IMR-90 (cell line): ENCODE data around the gene NKX1-1. TPM values are rescaled to one million over a fixed set of nuclear protein-coding genes. Genes with fewer than 3 reads are reported as not detected.

Experiments used
- ATAC-seq: fragments of 200-7000 bp; cut with Tn5 transposase; 2 replicates; pipeline ENCODE4 v1.9.1; 2020; ENCODE audit warnings: low read depth, mild to moderate bottlenecking, moderate library complexity
- BruUV-seq: library from RNA; stranded (reverse); fragments of 400-500 nt; replicated peaks from 2 replicates; lab custom pipeline; 2021; lab: Mats Ljungman, UMichigan
- CTCF ChIA-PET: fragments of 300-600 bp; formaldehyde crosslinking; extraction: SDS; loops from one replicate; lab custom pipeline; 2021; ENCODE audit warnings: antibody characterized with exemption; lab: Yijun Ruan, JAX
- POLR2A ChIA-PET: fragments of 300-600 bp; sonication (Branson Sonifier 250); formaldehyde crosslinking; loops from one replicate; lab custom pipeline; 2022; ENCODE audit warnings: antibody characterized with exemption; ENCODE audit not compliant: unreplicated experiment; lab: Charles Lee
- DNase-seq: peaks from one replicate; pipeline ENCODE4 v3.0.0; 2013
- H2AFZ ChIP-seq: replicated peaks from 2 replicates; pipeline ENCODE3; 2013; ENCODE audit warnings: low read length, mild to moderate bottlenecking; ENCODE audit not compliant: poor library complexity
- H2AK5ac ChIP-seq: 2 replicates; pipeline ENCODE4 v1.6.1; 2013; ENCODE audit warnings: low read depth, low read length, inconsistent platforms
- H2AK9ac ChIP-seq: replicated peaks from 2 replicates; pipeline ENCODE3; 2013; ENCODE audit warnings: mild to moderate bottlenecking, low read depth, low read length, moderate library complexity; ENCODE audit not compliant: poor library complexity
- H2BK120ac ChIP-seq: 2 replicates; pipeline ENCODE4 v1.6.1; 2013; ENCODE audit warnings: low read depth, low read length, inconsistent platforms
- H2BK15ac ChIP-seq: 3 replicates; pipeline ENCODE4 v1.6.1; 2013; ENCODE audit warnings: low read depth, low read length, inconsistent platforms
- H2BK20ac ChIP-seq: 2 replicates; pipeline ENCODE4 v1.6.1; 2013; ENCODE audit warnings: low read depth, mild to moderate bottlenecking, inconsistent platforms, low read length, moderate library complexity
- H2BK5ac ChIP-seq: 2 replicates; pipeline ENCODE4 v1.6.1; 2013; ENCODE audit warnings: mild to moderate bottlenecking, low read depth, low read length, inconsistent platforms; ENCODE audit not compliant: poor library complexity, severe bottlenecking
- H3K14ac ChIP-seq: replicated peaks from 2 replicates; pipeline ENCODE4 v1.6.1; 2013; ENCODE audit warnings: low read depth, low read length, inconsistent platforms
- H3K18ac ChIP-seq: 2 replicates; pipeline ENCODE4 v1.6.1; 2013; ENCODE audit warnings: low read depth, low read length, control low read depth
- H3K23ac ChIP-seq: 2 replicates; pipeline ENCODE4 v1.6.1; 2013; ENCODE audit warnings: low read depth, low read length, inconsistent platforms
- H3K27ac ChIP-seq: 2 replicates; pipeline ENCODE4 v1.5.1; 2013; ENCODE audit warnings: mild to moderate bottlenecking, control low read depth, low read length; ENCODE audit not compliant: insufficient read depth
- H3K27me3 ChIP-seq: 2 replicates; pipeline ENCODE4 v1.6.1; 2013; ENCODE audit warnings: low read length; ENCODE audit not compliant: control insufficient read depth, insufficient read depth
- H3K36me3 ChIP-seq: 2 replicates; pipeline ENCODE4 v1.6.1; 2013; ENCODE audit warnings: low read length, mixed read lengths; ENCODE audit not compliant: control insufficient read depth, insufficient read depth
- H3K4ac ChIP-seq: 2 replicates; pipeline ENCODE4 v1.6.1; 2013; ENCODE audit warnings: low read depth, low read length, inconsistent platforms
- H3K4me1 ChIP-seq: 2 replicates; pipeline ENCODE4 v1.6.1; 2013; ENCODE audit warnings: low read length, mixed read lengths; ENCODE audit not compliant: control insufficient read depth, insufficient read depth
- H3K4me2 ChIP-seq: 2 replicates; pipeline ENCODE4 v1.6.1; 2013; ENCODE audit warnings: low read depth, mild to moderate bottlenecking, control low read depth, low read length, moderate library complexity
- H3K4me3 ChIP-seq: 2 replicates; pipeline ENCODE4 v1.5.1; 2013; ENCODE audit warnings: low read depth, mild to moderate bottlenecking, control low read depth, low read length, moderate library complexity; ENCODE audit not compliant: insufficient read depth
- H3K56ac ChIP-seq: 2 replicates; pipeline ENCODE4 v1.6.1; 2013; ENCODE audit warnings: low read length, inconsistent platforms; ENCODE audit not compliant: insufficient read depth; ENCODE audit errors: extremely low read depth
- H3K79me1 ChIP-seq, 2 experiments: 2 replicates each; pipeline ENCODE4 v1.6.1; 2013; ENCODE audit warnings: low read length in 2 of 2, inconsistent platforms in 1 of 2, low read depth in 1 of 2
- H3K9ac ChIP-seq: 2 replicates; pipeline ENCODE4 v1.6.1; 2013; ENCODE audit warnings: low read depth, low read length, control low read depth
- H3K9me1 ChIP-seq: 2 replicates; pipeline ENCODE4 v1.6.1; 2013; ENCODE audit warnings: low read length, inconsistent platforms; ENCODE audit not compliant: insufficient read depth
- H3K9me3 ChIP-seq: 2 replicates; pipeline ENCODE4 v1.6.1; 2013; ENCODE audit warnings: low read length; ENCODE audit not compliant: control insufficient read depth, insufficient read depth
- H4K20me1 ChIP-seq: 2 replicates; pipeline ENCODE4 v1.6.1; 2013; ENCODE audit warnings: low read length, inconsistent platforms; ENCODE audit not compliant: insufficient read depth
- H4K5ac ChIP-seq: 2 replicates; pipeline ENCODE4 v1.6.1; 2013; ENCODE audit warnings: mild to moderate bottlenecking, low read depth, low read length, control low read depth
- H4K8ac ChIP-seq, 2 experiments: 2 replicates each; pipeline ENCODE4 v1.6.1; 2013; ENCODE audit warnings: low read depth in 2 of 2, low read length in 2 of 2, control low read depth in 1 of 2, inconsistent platforms in 1 of 2
- H4K91ac ChIP-seq: 2 replicates; pipeline ENCODE4 v1.6.1; 2013; ENCODE audit warnings: low read depth, low read length, inconsistent platforms; ENCODE audit not compliant: insufficient read depth
- BHLHE40 ChIP-seq: fragments of 150-350 bp; IDR thresholded peaks from 2 replicates; pipeline ENCODE4 v1.6.1; 2016; ENCODE audit warnings: mild to moderate bottlenecking, low read depth, low read length
- CEBPB ChIP-seq: IDR thresholded peaks from 2 replicates; pipeline ENCODE4 v1.6.1; 2012; ENCODE audit warnings: low read depth, low read length, improper control_type of control experiment
- CTCF ChIP-seq: conservative IDR thresholded peaks from 2 replicates; pipeline ENCODE4 v1.5.1; 2012; ENCODE audit warnings: mild to moderate bottlenecking, low read depth, low read length, improper control_type of control experiment
- ELK1 ChIP-seq: fragments of 150-350 bp; IDR thresholded peaks from 2 replicates; pipeline ENCODE4 v1.6.1; 2016; ENCODE audit warnings: low read depth, mild to moderate bottlenecking, low read length, moderate library complexity, borderline replicate concordance
- FOS ChIP-seq: fragments of 150-350 bp; IDR thresholded peaks from 2 replicates; pipeline ENCODE4 v1.6.1; 2016; ENCODE audit warnings: low read depth, low read length
- MAFK ChIP-seq: IDR thresholded peaks from 2 replicates; pipeline ENCODE4 v1.6.1; 2012; ENCODE audit warnings: low read depth, low read length, improper control_type of control experiment
- MAZ ChIP-seq: IDR thresholded peaks from 2 replicates; pipeline ENCODE4 v1.6.1; 2012; ENCODE audit warnings: low read depth, mild to moderate bottlenecking, low read length, improper control_type of control experiment, moderate library complexity, borderline replicate concordance
- MXI1 ChIP-seq: IDR thresholded peaks from 2 replicates; pipeline ENCODE4 v1.6.1; 2012; ENCODE audit warnings: low read depth, mild to moderate bottlenecking, low read length, moderate library complexity, borderline replicate concordance
- NFE2L2 ChIP-seq: fragments of 150-350 bp; IDR thresholded peaks from 2 replicates; pipeline ENCODE4 v1.6.1; 2016; ENCODE audit warnings: low read depth, mild to moderate bottlenecking, low read length
- POLR2A ChIP-seq: IDR thresholded peaks from 2 replicates; pipeline ENCODE4 v1.6.1; 2012; ENCODE audit warnings: mild to moderate bottlenecking, low read depth, low read length
- RAD21 ChIP-seq: IDR thresholded peaks from 2 replicates; pipeline ENCODE4 v1.6.1; 2012; ENCODE audit warnings: low read length, improper control_type of control experiment
- RCOR1 ChIP-seq: IDR thresholded peaks from 2 replicates; pipeline ENCODE4 v1.6.1; 2012; ENCODE audit warnings: mild to moderate bottlenecking, low read length, improper control_type of control experiment; ENCODE audit not compliant: insufficient replicate concordance
- RFX5 ChIP-seq: IDR thresholded peaks from 2 replicates; pipeline ENCODE4 v1.8.0; 2012; ENCODE audit warnings: low read depth, mild to moderate bottlenecking, low read length, moderate library complexity
- SMC3 ChIP-seq: fragments of 150-350 bp; IDR thresholded peaks from 2 replicates; pipeline ENCODE4 v1.6.1; 2016; ENCODE audit warnings: low read depth, mild to moderate bottlenecking, antibody characterized with exemption, low read length, moderate library complexity
- USF2 ChIP-seq: fragments of 150-350 bp; IDR thresholded peaks from 2 replicates; pipeline ENCODE4 v1.6.1; 2017; ENCODE audit warnings: mild to moderate bottlenecking, antibody characterized with exemption, low read length, low read depth
- WGBS, 2 experiments: methylation state at CpG; one replicate each; pipeline versions ENCODE4 v1.1.5 to v1.1.7; 2013; ENCODE audit warnings: missing lambda C conversion rate in 2 of 2; ENCODE audit not compliant: insufficient read length in 1 of 2; ENCODE audit errors: extremely low coverage in 2 of 2; 5-methylcytosine and 5-hydroxymethylcytosine counted together
- dilution Hi-C: fragments of 300-500 bp; cut with HindIII; formaldehyde crosslinking; loops from one replicate; pipeline ENCODE4 v1.14.3; 2018; ENCODE audit warnings: low sequenced_read_pairs; ENCODE audit not compliant: unreplicated experiment
- in situ Hi-C: fragments of 300-500 bp; cut with MboI; formaldehyde crosslinking; loops from 3 replicates; pipeline ENCODE4 v1.14.3; 2019; ENCODE audit warnings: low sequenced_read_pairs, inconsistent platforms, mixed read lengths
- intact Hi-C: fragments of 100-400 bp; cut with micrococcal nuclease; formaldehyde crosslinking; loops from 2 replicates; pipeline ENCODE4 v1.10.0; 2022
- polyA plus RNA-seq, 3 experiments: library from polyadenylated mRNA; depleted of rRNA; stranded (reverse); fragments of >200 nt; gene quantifications; 2 replicates each; pipeline ENCODE4 v1.2.3, GENCODE V29; 2012; ENCODE audit warnings: low replicate concordance in 1 of 3
- total RNA-seq: library from RNA; depleted of rRNA; stranded (reverse); fragments of >200 nt; gene quantifications from 2 replicates; pipeline ENCODE4 v1.2.3, GENCODE V29; 2012

Gene NKX1-1
- total and polyA plus RNA-seq, 2 of the 4 experiments (the other 2 are of a cell fraction) = not detected

DNA sequence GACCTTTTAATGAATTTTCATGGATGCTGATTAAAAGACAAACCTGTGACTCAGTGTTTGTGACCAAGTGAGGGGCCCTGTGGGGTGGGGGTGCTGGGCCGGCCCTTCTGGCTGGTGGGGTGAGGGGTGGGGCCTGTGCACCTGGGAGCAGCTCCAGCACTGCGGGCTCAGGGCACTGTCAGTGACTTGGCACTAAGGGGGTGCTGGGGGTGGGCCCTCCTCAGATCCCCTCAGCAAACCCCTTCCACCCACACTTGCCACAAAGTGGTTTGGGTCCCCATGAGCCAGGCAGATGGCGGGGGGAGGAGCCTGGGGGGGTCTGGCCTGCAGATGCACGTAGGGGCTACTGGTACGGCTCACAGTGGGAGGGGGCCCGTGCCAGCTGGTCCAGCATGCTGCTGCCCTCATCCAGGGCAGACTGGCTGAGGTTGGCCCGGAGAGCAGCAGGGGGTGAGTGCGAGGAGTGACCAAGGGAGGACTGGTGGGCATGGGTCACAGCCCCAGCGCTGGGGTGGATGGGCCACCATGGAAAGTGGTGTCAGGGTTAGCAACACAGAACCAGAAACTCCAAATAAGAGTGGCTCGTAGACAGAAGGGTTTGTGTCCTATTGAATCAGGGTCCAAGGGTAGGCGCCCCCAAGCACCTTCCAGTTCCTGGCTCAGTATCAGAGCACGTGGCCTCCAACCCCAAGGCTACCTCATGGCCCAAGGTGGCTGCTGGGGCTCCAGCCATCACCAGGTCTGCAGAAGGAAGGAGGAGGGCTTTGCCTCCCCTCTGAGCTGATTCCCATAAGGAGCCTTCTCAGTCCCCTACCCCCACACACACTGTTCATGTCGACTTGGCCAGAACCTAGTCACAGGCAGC is 10.1 kb downstream of the NKX1-1 start:
- Histone ChIP-seq H3K23ac (no peak overlapping the region), H3K9me3 (peaks cover 29% of the 10 kb centered on the region), H3K27ac (no peak overlapping the region), H2AFZ (peak overlapping the region; percentile 41), H3K4me3 (no peak overlapping the region), H3K4ac (no peak overlapping the region), H2AK5ac (no peak overlapping the region), H3K79me1 (no peaks in the 10 kb centered on the region), H3K4me2 (no peak overlapping the region), H4K91ac (no peak overlapping the region), H2BK15ac (no peak overlapping the region), H2AK9ac (no peak overlapping the region), H2BK120ac (no peak overlapping the region), H4K5ac (no peak overlapping the region), H3K56ac (no peak overlapping the region), H3K9me1 (no peaks in the 10 kb centered on the region), H3K4me1 (no peaks in the 10 kb centered on the region), H2BK5ac (no peak overlapping the region), H3K14ac (no peak overlapping the region), H2BK20ac (no peak overlapping the region), H4K20me1 (no peaks in the 10 kb centered on the region), H3K18ac (no peak overlapping the region), H4K8ac (no peak overlapping the region), H3K36me3 (peaks cover 14% of the 10 kb centered on the region), H3K9ac (no peak overlapping the region), H3K27me3 (peaks cover 11% of the 10 kb centered on the region)
- ChIA-PET CTCF (no interaction called here), POLR2A (no interaction called here)
- 95% methylated on average over 3 of the region's 13 CpGs; no CpG with 5 or more reads in 1 of the 2 experiments for WGBS, 2 experiments
- ATAC-seq (no peak), DNase-seq (no peak)
- dilution Hi-C loops (no loop called here), in situ Hi-C loops (no loop called here), intact Hi-C loops (no loop called here)
- no TSS peak for BruUV-seq
- no peak for TF ChIP-seq FOS
- no peak for TF ChIP-seq SMC3
- TF ChIP-seq MAZ = no peak
- no peak for TF ChIP-seq CTCF
- TF ChIP-seq RFX5 = no peak
- TF ChIP-seq MAFK = no peak
- no peak for TF ChIP-seq RAD21
- TF ChIP-seq RCOR1 = no peak
- TF ChIP-seq CEBPB = no peak
- no peak for TF ChIP-seq MXI1
- TF ChIP-seq NFE2L2 = no peak
- TF ChIP-seq POLR2A = no peak
- TF ChIP-seq BHLHE40 = no peak
- no peak for TF ChIP-seq ELK1
- TF ChIP-seq USF2 = no peak
